CD4-positive, CD25-positive, alpha-beta regulatory T cell (primary cell): ENCODE results near the gene SCUBE1. TPM values are rescaled to one million over a fixed set of nuclear protein-coding genes. Genes with fewer than 3 reads are reported as not detected.

Source experiments
- ATAC-seq, 2 donors: fragments of 150-1000 bp; cut with Tn5 transposase; one replicate each; pipeline ENCODE4 v1.10.0; 2021; ENCODE audit warnings: low read depth in 2 of 2, moderate number of reproducible peaks in 2 of 2, moderate library complexity in 1 of 2
- DNase-seq, 3 donors: peaks; one replicate each; pipeline versions ENCODE4 v3.0.0 to v3.0.0-alpha.2; 2012 to 2022; ENCODE audit warnings: mixed read lengths in 1 of 3
- H3K27ac ChIP-seq: one replicate; pipeline ENCODE4 v1.7.0; 2013; ENCODE audit warnings: mild to moderate bottlenecking, low read length; ENCODE audit not compliant: insufficient read depth, poor library complexity, severe bottlenecking
- H3K27me3 ChIP-seq: one replicate; pipeline ENCODE4 v1.7.0; 2013; ENCODE audit warnings: low read length; ENCODE audit not compliant: control insufficient read depth, insufficient read depth
- H3K36me3 ChIP-seq: one replicate; pipeline ENCODE4 v1.7.0; 2013; ENCODE audit warnings: mild to moderate bottlenecking, low read length, moderate library complexity; ENCODE audit not compliant: control insufficient read depth, insufficient read depth
- H3K4me1 ChIP-seq: 2 replicates; pipeline ENCODE4 v1.7.0; 2013; ENCODE audit warnings: mild to moderate bottlenecking, low read length; ENCODE audit not compliant: insufficient read depth, control insufficient read depth, poor library complexity, severe bottlenecking
- H3K4me3 ChIP-seq: one replicate; pipeline ENCODE4 v1.7.0; 2013; ENCODE audit warnings: low read depth, mild to moderate bottlenecking, low read length, moderate library complexity
- H3K9me3 ChIP-seq, 2 experiments: 1 replicate in 1 of 2; 2 replicates in 1 of 2; pipeline ENCODE4 v1.7.0; 2013; ENCODE audit warnings: low read length in 2 of 2, mild to moderate bottlenecking in 1 of 2, moderate library complexity in 1 of 2; ENCODE audit not compliant: control insufficient read depth in 2 of 2
- H3K27ac Mint-ChIP-seq, 3 donors: one replicate each; pipeline ENCODE4 v1.8.0; 2020 to 2022; ENCODE audit warnings: mild to moderate bottlenecking in 3 of 3, mixed read lengths in 3 of 3, moderate library complexity in 2 of 3
- H3K27me3 Mint-ChIP-seq: one replicate; pipeline ENCODE4 v1.8.0; 2022; ENCODE audit warnings: mild to moderate bottlenecking, mixed read lengths
- H3K36me3 Mint-ChIP-seq: one replicate; pipeline ENCODE4 v1.8.0; 2020; ENCODE audit warnings: mixed read lengths
- H3K4me1 Mint-ChIP-seq, 4 donors: one replicate each; pipeline ENCODE4 v1.8.0; 2020 to 2022; ENCODE audit warnings: mixed read lengths in 4 of 4, mild to moderate bottlenecking in 1 of 4
- H3K4me3 Mint-ChIP-seq, 4 donors: one replicate each; pipeline ENCODE4 v1.8.0; 2020 to 2022; ENCODE audit warnings: mild to moderate bottlenecking in 4 of 4, mixed read lengths in 4 of 4, moderate library complexity in 3 of 4
- H3K9me3 Mint-ChIP-seq, 7 donors: one replicate each; pipeline ENCODE4 v1.8.0; 2020 to 2022; ENCODE audit warnings: mixed read lengths in 7 of 7, mild to moderate bottlenecking in 3 of 7, moderate library complexity in 2 of 7
- polyA plus RNA-seq, 4 donors: library from polyadenylated mRNA; unstranded; fragments of 300-500 nt; fragmentation: Illumina TruSeq; gene quantifications; one replicate each; pipeline ENCODE4 v1.2.3, GENCODE V29; 2021
- total RNA-seq: library from RNA; stranded (reverse); gene quantifications from one replicate; pipeline ENCODE4 v1.2.3, GENCODE V29; 2022

SCUBE1 gene
- total and polyA plus RNA-seq, 5 donors from 2014 or later, result 0.74 TPM; not detected in 4

DNA sequence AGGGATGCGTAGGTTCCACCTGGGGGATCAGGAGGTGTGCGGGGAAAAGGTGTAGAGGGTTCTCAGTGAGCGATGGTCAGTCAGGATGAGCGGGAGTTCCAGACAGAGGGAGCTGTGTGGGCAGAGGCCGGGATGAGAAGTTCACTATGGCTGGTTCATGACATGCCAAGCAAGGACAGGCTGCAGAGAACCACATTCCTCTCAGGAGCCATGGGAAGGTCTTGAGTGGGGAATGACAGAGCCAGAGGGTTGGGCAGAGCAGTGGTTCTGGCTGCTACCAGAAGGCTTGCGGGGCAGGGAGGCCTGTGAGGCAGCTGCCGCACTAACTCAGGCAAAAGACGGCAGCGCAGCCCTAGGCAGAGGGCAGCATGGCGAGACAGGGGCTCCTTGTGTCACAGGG, 66.1 kb downstream of the SCUBE1 start:
- Mint-ChIP-seq H3K9me3 (no peaks in the 10 kb centered on the region), H3K4me1 (peaks cover 0 to 3% (median 0%) of the 10 kb centered on the region in 4 donors), H3K36me3 (no peaks in the 10 kb centered on the region), H3K4me3 (no peak overlapping the region), H3K27ac (peak overlapping the region in 1 of 3 donors; percentile 36), H3K27me3 (no peaks in the 10 kb centered on the region)
- DNase-seq (no peak), ATAC-seq (no peak)
- no peak overlapping the region for H3K27ac ChIP-seq
- H3K9me3 ChIP-seq, result no peaks in the 10 kb centered on the region
- no peaks in the 10 kb centered on the region for H3K27me3 ChIP-seq
- H3K4me1 ChIP-seq, result no peaks in the 10 kb centered on the region
- H3K36me3 ChIP-seq, result no peaks in the 10 kb centered on the region
- no peak overlapping the region for H3K4me3 ChIP-seq

DNA sequence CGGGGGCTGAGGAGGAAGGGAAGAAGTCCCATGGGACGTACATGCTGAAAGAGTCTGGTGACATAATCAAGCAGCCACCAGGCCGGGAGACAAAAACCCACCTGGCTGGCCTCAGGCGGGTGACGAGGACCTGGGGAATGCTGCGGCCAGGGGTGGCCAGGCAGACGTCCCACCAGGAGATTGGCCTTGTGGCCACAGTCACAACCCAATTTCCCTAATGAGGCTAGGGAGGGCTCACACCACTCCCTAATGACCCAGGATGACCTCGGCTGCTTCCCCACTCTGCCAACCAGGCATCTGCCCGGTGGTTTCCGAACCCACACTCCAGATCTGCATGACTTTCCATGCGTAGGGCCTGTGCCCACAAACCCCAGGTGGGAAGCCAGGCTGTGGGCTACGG, 66.9 kb downstream of the SCUBE1 start:
- H3K4me3 ChIP-seq, result no peak overlapping the region
- H3K27ac ChIP-seq, result no peak overlapping the region
- ATAC-seq (no peak), DNase-seq (no peak)
- Mint-ChIP-seq H3K4me3 (no peak overlapping the region), H3K4me1 (peaks cover 0 to 3% (median 0%) of the 10 kb centered on the region in 4 donors), H3K27ac (no peak overlapping the region), H3K27me3 (no peaks in the 10 kb centered on the region), H3K36me3 (no peaks in the 10 kb centered on the region), H3K9me3 (no peaks in the 10 kb centered on the region)
- no peaks in the 10 kb centered on the region for H3K27me3 ChIP-seq
- H3K9me3 ChIP-seq, result no peaks in the 10 kb centered on the region
- no peaks in the 10 kb centered on the region for H3K36me3 ChIP-seq
- no peaks in the 10 kb centered on the region for H3K4me1 ChIP-seq

DNA sequence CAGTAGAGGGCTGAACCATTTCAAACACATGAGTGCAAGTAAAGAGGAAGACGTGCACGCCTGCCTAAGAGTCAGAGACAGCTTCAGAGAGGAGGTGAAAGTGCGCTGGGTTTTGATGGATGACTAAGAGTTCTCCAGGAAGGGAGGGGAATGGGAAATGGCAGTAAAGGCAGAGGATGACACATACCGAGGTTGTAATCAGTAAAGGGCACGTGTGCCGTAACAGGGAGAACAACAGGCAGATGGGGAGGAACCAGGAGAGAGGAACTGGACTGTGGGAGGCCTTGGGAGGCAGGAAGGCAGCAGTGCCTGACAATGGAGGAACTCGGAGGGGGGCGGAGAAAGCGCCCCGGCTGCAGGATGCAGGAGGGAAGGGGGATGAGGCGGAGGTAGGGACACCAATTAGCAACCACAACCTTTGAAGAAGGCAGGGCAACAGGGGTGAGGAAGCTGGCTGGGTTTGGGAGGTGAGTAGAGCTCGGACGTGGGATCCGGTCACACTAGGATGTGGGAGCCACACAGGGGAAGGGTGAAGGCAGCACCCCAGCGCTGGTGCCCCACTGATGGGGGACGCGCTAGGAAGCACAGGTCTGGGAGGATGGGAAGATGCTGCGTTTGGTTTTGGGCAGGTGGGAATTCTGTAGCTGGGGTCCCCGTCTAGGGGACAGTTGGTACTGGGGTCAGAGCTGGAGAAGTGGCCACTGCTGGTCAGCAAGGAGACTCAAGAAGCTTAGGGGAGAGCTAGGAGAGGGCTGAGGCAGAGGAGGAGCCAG, 67.4 kb downstream of the SCUBE1 start:
- H3K27me3 Mint-ChIP-seq, result no peaks in the 10 kb centered on the region
- H3K27ac Mint-ChIP-seq, result no peak overlapping the region
- no peaks in the 10 kb centered on the region for H3K36me3 Mint-ChIP-seq
- H3K4me1 Mint-ChIP-seq, result peaks cover 0 to 3% (median 0%) of the 10 kb centered on the region in 4 donors
- no peak overlapping the region for H3K4me3 ChIP-seq
- H3K4me3 Mint-ChIP-seq, result no peak overlapping the region
- H3K4me1 ChIP-seq, result no peaks in the 10 kb centered on the region
- H3K27ac ChIP-seq, result no peak overlapping the region
- H3K9me3 Mint-ChIP-seq, result no peaks in the 10 kb centered on the region
- DNase-seq (no peak), ATAC-seq (no peak)
- H3K27me3 ChIP-seq, result no peaks in the 10 kb centered on the region
- no peaks in the 10 kb centered on the region for H3K36me3 ChIP-seq
- no peaks in the 10 kb centered on the region for H3K9me3 ChIP-seq

DNA sequence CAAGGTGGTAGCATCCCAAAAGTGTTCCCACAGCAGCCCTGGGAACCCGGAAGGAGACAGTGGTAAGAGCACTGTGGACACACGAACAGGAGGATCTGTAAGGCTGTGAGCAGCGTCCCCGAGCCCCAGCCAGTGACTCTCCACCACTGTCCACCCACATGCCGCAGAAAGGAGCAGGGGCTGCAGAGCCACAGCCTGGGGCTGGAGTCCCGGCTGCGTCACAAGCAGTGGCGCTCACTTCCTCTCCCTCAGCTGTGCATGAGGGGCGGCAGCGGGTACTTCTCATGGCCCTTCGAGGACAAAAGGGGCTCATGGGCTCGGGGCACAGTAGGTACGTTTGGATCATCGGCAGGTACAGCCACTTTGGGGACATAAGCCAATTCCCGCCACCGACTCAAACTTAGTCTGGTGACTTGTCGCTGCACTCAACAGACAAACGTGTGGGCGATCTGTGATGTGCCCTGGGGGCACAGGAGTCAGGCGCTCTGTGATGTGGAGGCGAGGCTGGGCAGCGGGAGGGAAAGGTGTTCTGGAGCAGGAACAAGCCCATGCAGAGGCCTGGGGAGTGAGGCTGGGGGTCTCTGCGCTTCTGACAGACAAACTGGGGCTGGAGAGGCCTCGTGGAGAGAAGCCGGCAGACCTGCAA, 68.5 kb downstream of the SCUBE1 start:
- Mint-ChIP-seq H3K27ac (no peak overlapping the region), H3K4me3 (no peak overlapping the region), H3K9me3 (no peaks in the 10 kb centered on the region), H3K27me3 (peaks cover 5% of the 10 kb centered on the region), H3K4me1 (peaks cover 0 to 3% (median 0%) of the 10 kb centered on the region in 4 donors), H3K36me3 (no peaks in the 10 kb centered on the region)
- ATAC-seq (no peak), DNase-seq (no peak)
- Histone ChIP-seq H3K36me3 (no peaks in the 10 kb centered on the region), H3K27ac (no peak overlapping the region), H3K27me3 (no peaks in the 10 kb centered on the region), H3K4me1 (no peaks in the 10 kb centered on the region), H3K9me3 (no peaks in the 10 kb centered on the region), H3K4me3 (no peak overlapping the region)

DNA sequence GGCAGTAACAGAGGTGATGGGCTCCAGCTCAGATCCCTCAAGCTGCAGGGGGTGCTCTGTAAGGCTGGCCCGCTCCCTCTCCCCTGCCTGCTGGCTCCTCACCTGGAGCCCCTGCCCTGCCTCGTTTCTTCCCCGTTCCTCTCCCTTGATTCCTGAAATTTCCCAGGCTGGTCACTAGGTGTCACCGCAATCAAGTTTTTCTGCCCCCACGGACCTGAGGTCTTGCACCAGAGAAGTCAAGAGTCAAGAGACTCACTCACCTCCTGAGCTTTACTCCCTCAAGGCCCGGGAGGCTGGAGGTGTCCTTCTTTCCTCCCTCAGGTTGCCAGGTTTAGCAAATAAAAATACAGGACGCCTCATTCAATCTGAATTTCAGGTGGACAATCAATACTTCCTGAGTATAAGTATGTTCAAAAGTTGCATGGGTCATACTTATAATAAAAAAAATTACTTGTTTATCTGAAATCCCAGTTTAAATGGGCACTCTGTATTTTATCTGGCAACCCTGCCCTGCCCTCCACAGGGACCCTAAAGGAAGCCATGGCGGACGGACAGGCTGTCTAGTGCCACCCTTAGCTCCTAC, 69.2 kb downstream of the SCUBE1 start:
- no peak for ATAC-seq
- no peak overlapping the region for H3K27ac ChIP-seq
- no peak overlapping the region for H3K27ac Mint-ChIP-seq

DNA sequence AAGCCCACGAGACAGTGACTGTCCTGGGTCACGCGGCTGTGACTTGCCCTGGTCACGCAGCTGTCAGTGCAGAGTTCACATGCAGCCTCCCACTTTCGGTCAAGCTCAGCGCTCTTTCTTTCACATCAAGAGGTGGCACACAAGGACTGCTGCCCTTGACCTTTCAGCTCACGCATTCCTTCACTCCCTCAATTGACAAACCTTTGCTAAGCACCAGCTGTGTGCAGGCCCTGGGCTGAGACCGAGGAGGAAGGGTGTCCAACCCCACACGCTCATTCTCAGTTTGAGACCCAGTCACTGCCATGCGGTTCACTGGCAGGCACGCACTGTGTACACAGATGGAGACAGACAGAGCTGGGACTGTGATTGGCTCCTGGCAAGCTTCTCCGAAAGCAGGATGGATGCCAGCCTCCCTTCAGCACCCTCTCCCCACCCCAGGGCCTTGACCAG, 70.3 kb downstream of the SCUBE1 start:
- ATAC-seq, result no peak

More for the DNA sequence above, 69.2 kb downstream of the SCUBE1 start:
- H3K4me3 Mint-ChIP-seq, result no peak overlapping the region
- no peaks in the 10 kb centered on the region for H3K9me3 ChIP-seq
- H3K4me3 ChIP-seq, result no peak overlapping the region
- H3K9me3 Mint-ChIP-seq, result no peaks in the 10 kb centered on the region
- no peaks in the 10 kb centered on the region for H3K27me3 ChIP-seq
- H3K27me3 Mint-ChIP-seq, result peaks cover 12% of the 10 kb centered on the region
- H3K36me3 Mint-ChIP-seq, result no peaks in the 10 kb centered on the region
- peaks cover 0 to 3% (median 0%) of the 10 kb centered on the region in 4 donors for H3K4me1 Mint-ChIP-seq
- H3K36me3 ChIP-seq, result no peaks in the 10 kb centered on the region
- DNase-seq, result peak in 2 of 3 donors; percentile 31 to 49
- H3K4me1 ChIP-seq, result no peaks in the 10 kb centered on the region

DNA sequence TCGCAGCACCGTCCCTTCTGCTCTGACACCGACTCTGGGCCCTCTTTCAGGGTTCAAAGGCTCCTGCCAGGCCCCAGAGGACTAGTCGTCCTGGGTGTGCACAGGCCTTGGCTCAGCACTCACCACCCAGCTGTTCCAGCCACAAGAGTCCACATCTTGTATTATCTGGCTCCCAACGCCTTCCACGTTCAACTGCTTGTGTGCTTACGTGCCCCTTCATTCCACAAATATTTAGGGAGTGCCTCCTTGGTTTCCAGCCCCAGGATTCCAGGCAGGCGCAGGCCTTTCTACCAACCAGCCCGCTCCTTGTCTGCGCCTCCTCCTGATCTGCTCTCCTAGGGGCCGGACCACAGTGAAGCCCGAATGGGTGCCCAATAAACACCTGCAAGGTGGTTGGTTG, 70.9 kb downstream of the SCUBE1 start:
- Mint-ChIP-seq H3K27ac (no peak overlapping the region), H3K27me3 (peaks cover 12% of the 10 kb centered on the region), H3K36me3 (no peaks in the 10 kb centered on the region), H3K9me3 (no peaks in the 10 kb centered on the region), H3K4me3 (no peak overlapping the region), H3K4me1 (peaks cover 0 to 3% (median 0%) of the 10 kb centered on the region in 4 donors)
- H3K9me3 ChIP-seq, result no peaks in the 10 kb centered on the region
- H3K36me3 ChIP-seq, result no peaks in the 10 kb centered on the region
- no peak for ATAC-seq
- no peak overlapping the region for H3K4me3 ChIP-seq
- no peak overlapping the region for H3K27ac ChIP-seq
- no peaks in the 10 kb centered on the region for H3K4me1 ChIP-seq
- H3K27me3 ChIP-seq, result no peaks in the 10 kb centered on the region
- no peak for DNase-seq

More for the DNA sequence above, 70.3 kb downstream of the SCUBE1 start:
- Mint-ChIP-seq H3K4me3 (no peak overlapping the region), H3K36me3 (no peaks in the 10 kb centered on the region), H3K9me3 (no peaks in the 10 kb centered on the region), H3K27ac (no peak overlapping the region), H3K27me3 (peaks cover 12% of the 10 kb centered on the region), H3K4me1 (peaks cover 0 to 3% (median 0%) of the 10 kb centered on the region in 4 donors)
- Histone ChIP-seq H3K4me1 (no peaks in the 10 kb centered on the region), H3K36me3 (no peaks in the 10 kb centered on the region), H3K27me3 (no peaks in the 10 kb centered on the region), H3K4me3 (no peak overlapping the region), H3K27ac (no peak overlapping the region), H3K9me3 (no peaks in the 10 kb centered on the region)
- no peak for DNase-seq
